ENCODE measurements around the gene CPSF3. TPM values are rescaled to one million over a fixed set of nuclear protein-coding genes. Genes with fewer than 3 reads are reported as not detected.
A peak's percentile ranks its signal among the peaks of the same experiment; 100 is the strongest.

Gene CPSF3
- total and polyA plus RNA-seq, 8 donors = 8.2 to 55.3 (median 16.7) TPM

- Histone ChIP-seq H3K4me1 (peaks cover 22 to 49% (median 41%) of the 10 kb centered on the region in 4 donors), H3K27ac (peak overlapping the region; percentile 87 to 95 (median 91)), H3K4me3 (peak overlapping the region; percentile 66 to 87 (median 80)), H3K36me3 (peaks cover 6 to 36% (median 31%) of the 10 kb centered on the region in 4 donors), H3K27me3 (no peaks in the 10 kb centered on the region), H3K9me3 (no peaks in the 10 kb centered on the region)
- intact Hi-C loops (cut with DNase I; ENCODE audit: low total_unique reads) = no loop called here
- WGBS, 5 donors = 3 to 32% (median 4%) methylated on average over 17 to 39 of the region's 39 CpGs
- TF ChIP-seq CTCF (IDR thresholded peaks at IDR 0.05) (no peak), POLR2AphosphoS5 (IDR thresholded peaks at IDR 0.05) (peak in 1 of 3 donors; percentile 5)
- peak; percentile 51 to 70 for DNase-seq
Observed at GRCh38 chr2:9473985-9474360, 50.5 kb downstream of the CPSF3 start.

GRCh38 chr2:9474361-9475057, 51.1 kb downstream of the CPSF3 start, which contains the start of gene IAH1:
Gene IAH1, plus strand, starts transcription at chr2:9474551. Its CDS starts 16 bp downstream, at chr2:9474567.
- Histone ChIP-seq H3K36me3 (peaks cover 6 to 34% (median 31%) of the 10 kb centered on the region in 4 donors), H3K9me3 (no peaks in the 10 kb centered on the region), H3K27ac (peak within 1 kb of the TSS; percentile 87 to 95 (median 91)), H3K4me1 (peaks cover 22 to 49% (median 41%) of the 10 kb centered on the region in 4 donors), H3K27me3 (no peaks in the 10 kb centered on the region), H3K4me3 (peak within 1 kb of the TSS; percentile 66 to 87 (median 80))
- peak; percentile 63 to 85 for DNase-seq
- WGBS, 5 donors = 0 to 1% (median 1%) methylated on average over 50 to 91 of the region's 91 CpGs; no CpG with 5 or more reads in 1 of the 5 donors
- intact Hi-C loops (cut with DNase I; ENCODE audit: low total_unique reads) = no loop called here
- peak in 2 of 3 donors; percentile 16 to 52 for TF ChIP-seq POLR2AphosphoS5 (IDR thresholded peaks at IDR 0.05)
- no peak for TF ChIP-seq POLR2A (IDR thresholded peaks at IDR 0.05)
- no peak for TF ChIP-seq EP300 (IDR thresholded peaks at IDR 0.05)

DNA sequence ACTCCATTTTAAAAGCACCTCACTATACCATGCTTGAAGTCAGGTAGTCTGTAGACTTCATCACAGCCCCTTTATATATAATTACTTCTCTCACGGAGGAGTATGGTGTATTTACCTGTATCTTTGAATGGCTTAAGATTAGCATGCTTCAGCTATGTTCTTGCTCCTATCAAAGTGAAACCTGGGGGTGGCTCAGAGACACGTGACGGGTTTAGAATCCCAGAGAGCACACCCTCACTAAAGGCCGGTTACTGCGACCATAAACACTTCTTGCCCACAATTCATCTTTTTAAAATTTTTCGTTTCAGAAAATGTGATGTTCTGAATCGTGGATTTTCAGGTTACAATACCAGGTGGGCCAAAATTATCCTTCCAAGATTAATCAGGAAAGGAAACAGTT, 54.5 kb downstream of the CPSF3 start:
- Histone ChIP-seq H3K4me1 (peaks cover 22 to 52% (median 41%) of the 10 kb centered on the region in 4 donors), H3K4me3 (no peak overlapping the region), H3K27ac (no peak overlapping the region), H3K27me3 (no peaks in the 10 kb centered on the region), H3K36me3 (peaks cover 23 to 54% (median 50%) of the 10 kb centered on the region in 4 donors), H3K9me3 (no peaks in the 10 kb centered on the region)
- TF ChIP-seq CTCF (IDR thresholded peaks at IDR 0.05) (no peak), EP300 (IDR thresholded peaks at IDR 0.05) (no peak), POLR2AphosphoS5 (IDR thresholded peaks at IDR 0.05) (no peak), POLR2A (IDR thresholded peaks at IDR 0.05) (no peak)
- no peak for DNase-seq
- intact Hi-C loops (cut with DNase I; ENCODE audit: low total_unique reads) = no loop called here
- 74 to 84% (median 79%) methylated on average over 7 of the region's 7 CpGs for WGBS, 5 donors

- TF ChIP-seq POLR2A (IDR thresholded peaks at IDR 0.05) (no peak), CTCF (IDR thresholded peaks at IDR 0.05) (no peak), EP300 (IDR thresholded peaks at IDR 0.05) (no peak), POLR2AphosphoS5 (IDR thresholded peaks at IDR 0.05) (no peak)
- peak overlapping the region in 1 of 5 donors; percentile 46 for H3K27ac ChIP-seq
- peaks cover 21 to 48% (median 37%) of the 10 kb centered on the region in 4 donors for H3K4me1 ChIP-seq
- no peaks in the 10 kb centered on the region for H3K27me3 ChIP-seq
- DNase-seq = no peak
- no peak overlapping the region for H3K4me3 ChIP-seq
- intact Hi-C loops (cut with DNase I; ENCODE audit: low total_unique reads) = no loop called here
- WGBS, 5 donors = 73 to 86% (median 78%) methylated on average over 3 of the region's 3 CpGs
- no peaks in the 10 kb centered on the region for H3K9me3 ChIP-seq
- peaks cover 29 to 61% (median 56%) of the 10 kb centered on the region in 4 donors for H3K36me3 ChIP-seq
Observed at GRCh38 chr2:9478526-9478925, 55.1 kb downstream of the CPSF3 start.

GRCh38 chr2:9480157-9480556, 56.7 kb downstream of the CPSF3 start:
- H3K27ac ChIP-seq = no peak overlapping the region
- peaks cover 45 to 77% (median 72%) of the 10 kb centered on the region in 4 donors for H3K36me3 ChIP-seq
- H3K4me3 ChIP-seq = no peak overlapping the region
- H3K27me3 ChIP-seq = no peaks in the 10 kb centered on the region
- intact Hi-C loops (cut with DNase I; ENCODE audit: low total_unique reads) = no loop called here
- DNase-seq = no peak
- TF ChIP-seq POLR2A (IDR thresholded peaks at IDR 0.05) (no peak), CTCF (IDR thresholded peaks at IDR 0.05) (no peak)
- WGBS, 5 donors = 88 to 96% (median 95%) methylated on average over 4 of the region's 4 CpGs
- H3K9me3 ChIP-seq = no peaks in the 10 kb centered on the region
- H3K4me1 ChIP-seq = peaks cover 16 to 39% (median 26%) of the 10 kb centered on the region in 4 donors
